GM04503 (cell line): Measurements from ENCODE around the gene PAMR1.

ENCODE experiments used
- DNase-seq: peaks from one replicate; pipeline ENCODE4 v3.0.0-alpha.2; 2012; ENCODE audit warnings: low read depth

PAMR1 gene

GRCh38 chr11:35494957-35495490 lies 30.4 kb downstream of the PAMR1 start:
- DNase-seq = no peak

- peak; percentile 95 for DNase-seq
These were observed 34.1 kb downstream of the PAMR1 start for GRCh38 chr11:35491231-35491871.

- no peak for DNase-seq
These were observed 37.3 kb downstream of the PAMR1 start for GRCh38 chr11:35488117-35488516.

- DNase-seq = no peak
These were observed 37.8 kb downstream of the PAMR1 start for GRCh38 chr11:35487532-35488078.

- DNase-seq = no peak
These were observed 38.5 kb downstream of the PAMR1 start for GRCh38 chr11:35486934-35487333.

- DNase-seq = no peak
These were observed 39.0 kb downstream of the PAMR1 start for GRCh38 chr11:35486446-35486845.

- DNase-seq = no peak
These were observed 39.6 kb downstream of the PAMR1 start for GRCh38 chr11:35485656-35486322.

GRCh38 chr11:35484435-35484834 lies 41.0 kb downstream of the PAMR1 start:
- DNase-seq = no peak

- peak; percentile 31 for DNase-seq
These were observed 42.1 kb downstream of the PAMR1 start for GRCh38 chr11:35483131-35483820.

- DNase-seq = no peak
These were observed 45.7 kb downstream of the PAMR1 start for GRCh38 chr11:35479731-35480130.

- DNase-seq = no peak
These were observed 46.8 kb downstream of the PAMR1 start for GRCh38 chr11:35478471-35479091.

- DNase-seq = no peak
These were observed 47.5 kb downstream of the PAMR1 start for GRCh38 chr11:35477901-35478300.

GRCh38 chr11:35474688-35475087 lies 50.7 kb downstream of the PAMR1 start:
- DNase-seq = no peak

- DNase-seq = no peak
These were observed 51.5 kb downstream of the PAMR1 start for GRCh38 chr11:35473795-35474374.

GRCh38 chr11:35470616-35471015 lies 54.8 kb downstream of the PAMR1 start:
- DNase-seq = no peak

GRCh38 chr11:35466058-35466457 lies 59.4 kb downstream of the PAMR1 start:
- no peak for DNase-seq

GRCh38 chr11:35464308-35464707 lies 61.1 kb downstream of the PAMR1 start:
- no peak for DNase-seq

- DNase-seq = no peak
These were observed 62.1 kb downstream of the PAMR1 start for GRCh38 chr11:35463331-35463751.

- DNase-seq = no peak
These were observed 63.4 kb downstream of the PAMR1 start for GRCh38 chr11:35461917-35462538.

- no peak for DNase-seq
These were observed 65.9 kb downstream of the PAMR1 start for GRCh38 chr11:35459489-35459888.

- peak; percentile 4 for DNase-seq
These were observed 66.6 kb downstream of the PAMR1 start for GRCh38 chr11:35458846-35459245.
